GM12878 (cell line): ENCODE data around the gene OTOP3. TPM values are rescaled to one million over a fixed set of nuclear protein-coding genes. Genes with fewer than 3 reads are reported as not detected.

ENCODE experiments used
- ATAC-seq: fragments of 200-7000 bp; cut with Tn5 transposase; 3 replicates; pipeline ENCODE4 v1.9.1; 2020; ENCODE audit warnings: mild to moderate bottlenecking, moderate library complexity
- BruUV-seq: library from RNA; stranded (reverse); fragments of 400-500 nt; replicated peaks from 2 replicates; lab custom pipeline; 2021; lab: Mats Ljungman, UMichigan
- CTCF ChIA-PET: fragments of 300-600 bp; sonication (Branson Sonifier 250); formaldehyde crosslinking; extraction: SDS; loops from one replicate; lab custom pipeline; 2021; ENCODE audit warnings: inconsistent platforms; lab: Yijun Ruan, JAX
- POLR2A ChIA-PET: fragments of 350-600 bp; formaldehyde crosslinking; extraction: SDS; loops from one replicate; lab custom pipeline; 2021; ENCODE audit warnings: inconsistent platforms; lab: Charles Lee
- RAD21 ChIA-PET: fragments of 300-600 bp; sonication (Branson Sonifier 250); formaldehyde crosslinking; loops from one replicate; lab custom pipeline; 2023; ENCODE audit warnings: antibody characterized with exemption; ENCODE audit not compliant: unreplicated experiment; lab: Charles Lee
- SMC1A ChIA-PET: fragments of 300-600 bp; sonication (Branson Sonifier 250); formaldehyde crosslinking; loops from one replicate; lab custom pipeline; 2023; ENCODE audit not compliant: unreplicated experiment, uncharacterized antibody; lab: Charles Lee
- DNase-seq: peaks from one replicate; pipeline ENCODE4 v3.0.0-alpha.2; 2011; ENCODE audit warnings: low read depth, low spot score
- FAIRE-seq: peaks from 3 replicates; lab custom pipeline; 2011; peaks lifted over from hg19 to GRCh38; lab: Jason Lieb, UNC
- H2AFZ ChIP-seq: 2 replicates; pipeline ENCODE4 v1.6.0; 2011; ENCODE audit warnings: low read depth, low read length, control low read depth; ENCODE audit not compliant: control insufficient read depth
- H3K27ac ChIP-seq: 2 replicates; pipeline ENCODE4 v1.5.1; 2011; ENCODE audit warnings: control low read depth; ENCODE audit not compliant: control insufficient read depth, insufficient read depth
- H3K27me3 ChIP-seq, 2 experiments: replicated peaks in 1 of 2; 2 replicates each; pipeline versions ENCODE4 v1.6.0 to v1.6.1; 2011; ENCODE audit warnings: low read length in 1 of 2; ENCODE audit not compliant: control insufficient read depth in 2 of 2, insufficient read depth in 2 of 2
- H3K36me3 ChIP-seq, 2 experiments: 2 replicates each; pipeline ENCODE4 v1.5.1; 2011; ENCODE audit warnings: low read length in 1 of 2; ENCODE audit not compliant: control insufficient read depth in 2 of 2, insufficient read depth in 2 of 2
- H3K4me1 ChIP-seq: 2 replicates; pipeline ENCODE4 v1.6.1; 2011; ENCODE audit warnings: mild to moderate bottlenecking, low read length, moderate library complexity, mixed read lengths; ENCODE audit not compliant: control insufficient read depth, insufficient read depth
- H3K4me2 ChIP-seq: 2 replicates; pipeline ENCODE4 v1.6.0; 2011; ENCODE audit warnings: control low read depth; ENCODE audit not compliant: control insufficient read depth, insufficient read depth
- H3K4me3 ChIP-seq: fragments of 200-600 bp; sonication (generic); 2 replicates; pipeline ENCODE4 v1.5.1; 2016
- H3K79me2 ChIP-seq: 2 replicates; pipeline ENCODE4 v1.6.0; 2011; ENCODE audit warnings: low read length; ENCODE audit not compliant: control insufficient read depth, insufficient read depth
- H3K9ac ChIP-seq: 2 replicates; pipeline ENCODE4 v1.8.0; 2011; ENCODE audit warnings: low read length, control low read depth, mixed read lengths; ENCODE audit not compliant: control insufficient read depth, insufficient read depth
- H3K9me3 ChIP-seq: replicated peaks from 3 replicates; pipeline ENCODE4 v1.5.1; 2011; ENCODE audit warnings: mild to moderate bottlenecking, low read length; ENCODE audit not compliant: control insufficient read depth, insufficient read depth
- H4K20me1 ChIP-seq: 2 replicates; pipeline ENCODE4 v1.6.0; 2011; ENCODE audit not compliant: control insufficient read depth, insufficient read depth
- ATF2 ChIP-seq: IDR thresholded peaks from 2 replicates; pipeline ENCODE4 v1.6.1; 2012; ENCODE audit warnings: low read length, inconsistent platforms
- BCL11A ChIP-seq: IDR thresholded peaks from 2 replicates; pipeline ENCODE4 v1.6.1; 2011; ENCODE audit warnings: low read depth, low read length
- BCL3 ChIP-seq: IDR thresholded peaks from 2 replicates; pipeline ENCODE4 v1.6.1; 2011; ENCODE audit warnings: borderline replicate concordance, low read depth, mild to moderate bottlenecking, moderate library complexity, low read length; ENCODE audit not compliant: insufficient read depth, poor library complexity, severe bottlenecking
- BHLHE40 ChIP-seq, 2 experiments: fragments of 450-650 bp in 1 of 2; IDR thresholded peaks; 2 replicates each; pipeline ENCODE4 v1.6.1; 2011 to 2017; ENCODE audit warnings: low read depth in 2 of 2, borderline replicate concordance in 1 of 2, improper control_type of control experiment in 1 of 2, low read length in 1 of 2, mild to moderate bottlenecking in 1 of 2
- NR2C1 ChIP-seq: fragments of 450-650 bp; IDR thresholded peaks from 2 replicates; pipeline ENCODE4 v1.6.1; 2017; ENCODE audit warnings: antibody characterized with exemption, mild to moderate bottlenecking, moderate library complexity
- RFX5 ChIP-seq: IDR thresholded peaks from 2 replicates; pipeline ENCODE4 v1.6.1; 2011; ENCODE audit warnings: low read depth, low read length, improper control_type of control experiment
- SIX5 ChIP-seq: IDR thresholded peaks from 2 replicates; pipeline ENCODE4 v1.6.1; 2011; ENCODE audit warnings: mild to moderate bottlenecking, low read depth, low read length, moderate library complexity; ENCODE audit not compliant: severe bottlenecking
- WGBS: methylation state at CpG from one replicate; pipeline ENCODE4 v1.1.6; 2016; ENCODE audit warnings: low lambda C conversion rate; ENCODE audit not compliant: insufficient replicate concordance, insufficient coverage; ENCODE audit errors: missing lambda C conversion rate; 5-methylcytosine and 5-hydroxymethylcytosine counted together
- in situ Hi-C: fragments of 300-500 bp; cut with MboI; formaldehyde crosslinking; loops from 9 replicates; pipeline ENCODE4 v1.14.3; 2018; ENCODE audit warnings: mixed read lengths
- intact Hi-C: fragments of 100-400 bp; cut with micrococcal nuclease; formaldehyde crosslinking; loops from one replicate; pipeline ENCODE4 v1.14.2; 2022; ENCODE audit not compliant: unreplicated experiment
- polyA plus RNA-seq, 11 experiments: library from polyadenylated mRNA; depleted of rRNA in 4 of 11; unstranded in 6 of 11; stranded (reverse) in 5 of 11; fragments of >200 nt; fragmentation: Nextera tagmentation in 4 of 11; fragmentation: Illumina TruSeq in 1 of 11; extraction: Ambion mirVana in 4 of 11; extraction: Trizol in 1 of 11; gene quantifications; 1 replicate in 1 of 11; 2 replicates in 10 of 11; pipeline versions ENCODE4 v1.2.1 to v1.2.3, GENCODE V29; 2011 to 2016; ENCODE audit warnings: inconsistent platforms in 2 of 11, missing spikeins in 2 of 11, low read depth in 1 of 11
- total RNA-seq, 4 experiments: library from RNA; depleted of rRNA in 3 of 4; stranded (reverse); fragments of >200 nt in 3 of 4; fragmentation: Illumina TruSeq in 1 of 4; extraction: Trizol in 1 of 4; gene quantifications; 2 replicates each; pipeline versions ENCODE4 v1.2.1 to v1.2.3, GENCODE V29; 2013 to 2021
- TF ChIP-seq, protein P1 (sequence below): fragments of 150-350 bp; IDR thresholded peaks from 2 replicates; pipeline ENCODE4 v1.6.1; 2014; ENCODE audit warnings: mild to moderate bottlenecking, low read depth, low read length
- TF ChIP-seq, protein P2 (sequence below): fragments of 450-650 bp; IDR thresholded peaks from 2 replicates; pipeline ENCODE4 v1.6.1; 2016; ENCODE audit warnings: mild to moderate bottlenecking, moderate library complexity, borderline replicate concordance

The OTOP3 gene
- total and polyA plus RNA-seq, 10 of the 15 experiments (the other 5 are each of a cell fraction or from before 2014, with no cell fraction given), result 0.03 to 0.06 TPM; not detected in 8

DNA sequence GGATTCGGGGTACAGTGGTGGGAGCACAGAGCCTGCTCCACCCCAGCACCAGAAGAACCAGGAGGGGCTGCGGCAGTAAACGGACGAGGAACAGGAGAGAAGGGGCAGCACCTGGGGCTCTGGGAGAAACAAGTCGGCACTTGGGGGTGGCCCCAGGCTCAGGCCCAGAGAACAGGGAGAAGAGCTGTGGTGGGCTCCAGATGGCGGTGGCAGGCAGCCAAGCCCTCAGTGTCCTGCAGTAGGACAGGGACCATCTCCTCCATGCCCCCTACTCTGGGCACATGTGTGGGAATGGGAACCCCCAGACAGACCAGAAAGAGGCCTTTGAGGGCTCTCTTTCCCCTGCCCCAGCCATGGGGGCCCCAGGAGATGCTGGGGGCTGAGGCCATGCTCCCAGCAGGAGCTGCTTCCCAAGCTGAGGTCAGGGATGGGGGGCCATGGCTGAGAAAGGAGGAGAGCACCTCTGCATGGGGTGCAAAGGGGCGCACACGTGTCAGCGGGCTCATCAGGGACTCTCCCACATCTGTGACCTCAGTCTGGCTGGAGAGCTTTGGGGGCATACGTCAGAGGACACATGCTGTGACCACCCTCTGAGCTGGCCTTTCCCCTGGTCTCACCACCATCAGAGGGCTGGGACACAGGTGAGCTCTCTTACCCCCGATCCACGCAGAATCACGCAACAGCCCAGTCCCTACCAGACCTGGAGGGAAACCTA, 19.4 kb upstream of the OTOP3 start:
- Histone ChIP-seq H3K9ac (no peak overlapping the region), H3K27me3 (peaks cover 0 to 3% of the 10 kb centered on the region in 2 experiments; a peak in 2 of 4 replicates), H3K27ac (no peak overlapping the region), H3K4me3 (no peak overlapping the region), H3K79me2 (no peaks in the 10 kb centered on the region), H3K9me3 (no peaks in the 10 kb centered on the region; the same call in 2 of the 3 replicates), H3K4me1 (no peaks in the 10 kb centered on the region), H3K4me2 (no peak overlapping the region), H4K20me1 (no peaks in the 10 kb centered on the region), H3K36me3 (no peaks in the 10 kb centered on the region), H2AFZ (no peak overlapping the region)
- ChIA-PET SMC1A (interaction anchor here (0.6 to 0.9 kb wide), 2 partner anchors 45 to 71 kb away, joined by 3 to 4 read pairs; partner anchors contain the start of gene CDR2L), CTCF (interaction anchor here (1.3 to 1.6 kb wide), 2 partner anchors 44 to 45 kb away, joined by 3 to 5 read pairs; no protein-coding TSS in a partner anchor), POLR2A (no interaction called here), RAD21 (interaction anchor here (0.9 kb wide), 1 partner anchor 45 kb away, joined by 4 read pairs; no protein-coding TSS in a partner anchor)
- FAIRE-seq, result no peak
- intact Hi-C loops, result no loop called here
- no TSS peak for BruUV-seq
- ATAC-seq, result no peak
- DNase-seq, result no peak
- WGBS, result 32% methylated on average over 13 of the region's 13 CpGs
- in situ Hi-C loops, result no loop called here
- TF ChIP-seq, protein P1, sequence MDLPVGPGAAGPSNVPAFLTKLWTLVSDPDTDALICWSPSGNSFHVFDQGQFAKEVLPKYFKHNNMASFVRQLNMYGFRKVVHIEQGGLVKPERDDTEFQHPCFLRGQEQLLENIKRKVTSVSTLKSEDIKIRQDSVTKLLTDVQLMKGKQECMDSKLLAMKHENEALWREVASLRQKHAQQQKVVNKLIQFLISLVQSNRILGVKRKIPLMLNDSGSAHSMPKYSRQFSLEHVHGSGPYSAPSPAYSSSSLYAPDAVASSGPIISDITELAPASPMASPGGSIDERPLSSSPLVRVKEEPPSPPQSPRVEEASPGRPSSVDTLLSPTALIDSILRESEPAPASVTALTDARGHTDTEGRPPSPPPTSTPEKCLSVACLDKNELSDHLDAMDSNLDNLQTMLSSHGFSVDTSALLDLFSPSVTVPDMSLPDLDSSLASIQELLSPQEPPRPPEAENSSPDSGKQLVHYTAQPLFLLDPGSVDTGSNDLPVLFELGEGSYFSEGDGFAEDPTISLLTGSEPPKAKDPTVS, result no peak
- TF ChIP-seq NR2C1 (no peak), SIX5 (no peak), BCL3 (no peak), BCL11A (no peak), BHLHE40 (IDR thresholded peaks at IDR 0.05; ENCODE audit: borderline replicate concordance in 1 of 2, low read depth in 2 of 2, low read length in 1 of 2) (no peak), ATF2 (no peak), RFX5 (no peak)
- TF ChIP-seq, protein P2, sequence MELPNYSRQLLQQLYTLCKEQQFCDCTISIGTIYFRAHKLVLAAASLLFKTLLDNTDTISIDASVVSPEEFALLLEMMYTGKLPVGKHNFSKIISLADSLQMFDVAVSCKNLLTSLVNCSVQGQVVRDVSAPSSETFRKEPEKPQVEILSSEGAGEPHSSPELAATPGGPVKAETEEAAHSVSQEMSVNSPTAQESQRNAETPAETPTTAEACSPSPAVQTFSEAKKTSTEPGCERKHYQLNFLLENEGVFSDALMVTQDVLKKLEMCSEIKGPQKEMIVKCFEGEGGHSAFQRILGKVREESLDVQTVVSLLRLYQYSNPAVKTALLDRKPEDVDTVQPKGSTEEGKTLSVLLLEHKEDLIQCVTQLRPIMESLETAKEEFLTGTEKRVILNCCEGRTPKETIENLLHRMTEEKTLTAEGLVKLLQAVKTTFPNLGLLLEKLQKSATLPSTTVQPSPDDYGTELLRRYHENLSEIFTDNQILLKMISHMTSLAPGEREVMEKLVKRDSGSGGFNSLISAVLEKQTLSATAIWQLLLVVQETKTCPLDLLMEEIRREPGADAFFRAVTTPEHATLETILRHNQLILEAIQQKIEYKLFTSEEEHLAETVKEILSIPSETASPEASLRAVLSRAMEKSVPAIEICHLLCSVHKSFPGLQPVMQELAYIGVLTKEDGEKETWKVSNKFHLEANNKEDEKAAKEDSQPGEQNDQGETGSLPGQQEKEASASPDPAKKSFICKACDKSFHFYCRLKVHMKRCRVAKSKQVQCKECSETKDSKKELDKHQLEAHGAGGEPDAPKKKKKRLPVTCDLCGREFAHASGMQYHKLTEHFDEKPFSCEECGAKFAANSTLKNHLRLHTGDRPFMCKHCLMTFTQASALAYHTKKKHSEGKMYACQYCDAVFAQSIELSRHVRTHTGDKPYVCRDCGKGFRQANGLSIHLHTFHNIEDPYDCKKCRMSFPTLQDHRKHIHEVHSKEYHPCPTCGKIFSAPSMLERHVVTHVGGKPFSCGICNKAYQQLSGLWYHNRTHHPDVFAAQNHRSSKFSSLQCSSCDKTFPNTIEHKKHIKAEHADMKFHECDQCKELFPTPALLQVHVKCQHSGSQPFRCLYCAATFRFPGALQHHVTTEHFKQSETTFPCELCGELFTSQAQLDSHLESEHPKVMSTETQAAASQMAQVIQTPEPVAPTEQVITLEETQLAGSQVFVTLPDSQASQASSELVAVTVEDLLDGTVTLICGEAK, result no peak
